Measurements from ENCODE around the gene ITM2B.
"Not testable (repeated sequence)": the region's sequence is repeated elsewhere in the genome, so short reads cannot be mapped to it uniquely, and the experiment has no call there.

ITM2B gene

DNA sequence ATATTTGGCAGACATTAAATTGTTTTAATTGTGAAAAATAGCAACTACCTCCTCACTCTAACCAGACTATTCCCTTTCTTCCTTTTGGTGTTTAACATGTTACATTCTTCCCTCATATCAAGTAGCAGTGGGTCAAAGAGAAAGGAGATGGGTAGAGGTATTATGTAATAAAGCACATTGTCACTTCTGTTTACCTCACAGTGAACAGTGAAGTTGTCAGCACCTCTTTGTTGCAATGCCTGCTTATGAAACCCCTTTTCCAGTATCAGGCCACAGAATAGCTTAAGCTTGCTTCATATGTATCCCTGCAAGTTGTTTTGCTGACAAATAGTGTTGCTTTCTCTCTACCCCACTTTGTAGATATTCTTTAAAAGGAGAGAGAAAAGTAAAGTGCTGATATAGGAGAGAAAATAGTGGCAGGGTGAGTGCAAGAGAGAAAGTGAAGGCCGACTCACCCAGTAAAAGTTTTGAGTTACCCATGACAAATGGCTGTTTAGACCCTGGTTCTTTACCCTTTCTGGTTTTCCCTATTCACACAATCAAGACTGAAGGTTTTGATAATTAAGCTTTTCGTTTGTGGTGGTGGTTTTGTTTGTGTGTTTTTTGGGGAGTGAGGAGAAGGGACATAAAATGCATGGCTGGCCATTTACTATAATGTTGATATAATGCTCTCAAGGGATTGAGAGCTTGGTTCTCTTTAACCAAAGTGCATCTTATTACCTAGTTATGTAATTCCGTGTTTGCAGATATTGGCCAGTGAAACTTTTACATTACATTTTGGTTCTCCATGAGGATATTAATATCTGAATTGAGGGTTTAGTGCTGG is 3.7 kb downstream of the ITM2B start:
- TF ChIP-seq, protein P1, sequence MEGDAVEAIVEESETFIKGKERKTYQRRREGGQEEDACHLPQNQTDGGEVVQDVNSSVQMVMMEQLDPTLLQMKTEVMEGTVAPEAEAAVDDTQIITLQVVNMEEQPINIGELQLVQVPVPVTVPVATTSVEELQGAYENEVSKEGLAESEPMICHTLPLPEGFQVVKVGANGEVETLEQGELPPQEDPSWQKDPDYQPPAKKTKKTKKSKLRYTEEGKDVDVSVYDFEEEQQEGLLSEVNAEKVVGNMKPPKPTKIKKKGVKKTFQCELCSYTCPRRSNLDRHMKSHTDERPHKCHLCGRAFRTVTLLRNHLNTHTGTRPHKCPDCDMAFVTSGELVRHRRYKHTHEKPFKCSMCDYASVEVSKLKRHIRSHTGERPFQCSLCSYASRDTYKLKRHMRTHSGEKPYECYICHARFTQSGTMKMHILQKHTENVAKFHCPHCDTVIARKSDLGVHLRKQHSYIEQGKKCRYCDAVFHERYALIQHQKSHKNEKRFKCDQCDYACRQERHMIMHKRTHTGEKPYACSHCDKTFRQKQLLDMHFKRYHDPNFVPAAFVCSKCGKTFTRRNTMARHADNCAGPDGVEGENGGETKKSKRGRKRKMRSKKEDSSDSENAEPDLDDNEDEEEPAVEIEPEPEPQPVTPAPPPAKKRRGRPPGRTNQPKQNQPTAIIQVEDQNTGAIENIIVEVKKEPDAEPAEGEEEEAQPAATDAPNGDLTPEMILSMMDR (conservative IDR thresholded peaks at IDR 0.05), result no peak
- no peak for TF ChIP-seq ZFX (IDR thresholded peaks at IDR 0.05)
- H3K27ac ChIP-seq, result no peak overlapping the region

DNA sequence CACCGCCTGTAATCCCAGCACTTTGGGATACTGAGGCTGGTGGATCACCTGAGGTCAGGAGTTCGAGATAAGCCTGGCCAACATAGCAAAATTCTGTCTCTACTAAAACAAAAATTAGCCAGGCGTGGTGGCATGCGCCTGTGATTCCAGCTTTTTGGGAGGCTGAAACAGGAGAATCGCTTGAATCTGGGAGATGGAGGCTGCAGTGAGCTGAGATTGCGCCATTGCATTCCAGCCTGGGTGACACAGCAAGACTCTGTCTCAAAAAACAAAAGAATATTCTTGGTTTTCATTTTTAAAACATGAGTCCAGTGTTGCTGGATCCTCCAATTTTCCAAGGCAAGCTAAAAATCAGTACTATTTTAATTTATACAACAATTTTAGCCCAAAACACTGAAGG is 6.4 kb downstream of the ITM2B start:
- H3K27ac ChIP-seq, result not testable (repeated sequence)

DNA sequence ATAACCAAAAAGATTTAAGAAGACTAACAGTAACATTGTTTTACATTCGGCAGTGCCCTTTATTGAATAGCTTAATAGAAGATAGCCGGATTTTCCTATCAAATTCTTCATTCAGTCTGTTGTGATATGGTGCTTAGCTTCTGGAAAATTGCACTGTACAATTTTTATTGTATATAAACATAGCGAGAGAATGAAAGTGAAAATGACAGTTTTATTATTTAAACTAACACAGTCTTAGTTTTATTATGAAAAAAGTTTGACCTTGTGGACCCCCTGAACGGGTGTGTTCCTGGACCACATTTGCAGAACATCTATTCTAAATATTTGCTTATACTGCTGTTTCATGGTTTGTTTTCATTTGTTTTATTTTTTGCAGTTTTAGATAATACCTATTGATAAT is 8.6 kb downstream of the ITM2B start:
- no peak overlapping the region for H3K27ac ChIP-seq
- TF ChIP-seq ZFX (IDR thresholded peaks at IDR 0.05), result no peak
- TF ChIP-seq, protein P1 (conservative IDR thresholded peaks at IDR 0.05), result no peak

DNA sequence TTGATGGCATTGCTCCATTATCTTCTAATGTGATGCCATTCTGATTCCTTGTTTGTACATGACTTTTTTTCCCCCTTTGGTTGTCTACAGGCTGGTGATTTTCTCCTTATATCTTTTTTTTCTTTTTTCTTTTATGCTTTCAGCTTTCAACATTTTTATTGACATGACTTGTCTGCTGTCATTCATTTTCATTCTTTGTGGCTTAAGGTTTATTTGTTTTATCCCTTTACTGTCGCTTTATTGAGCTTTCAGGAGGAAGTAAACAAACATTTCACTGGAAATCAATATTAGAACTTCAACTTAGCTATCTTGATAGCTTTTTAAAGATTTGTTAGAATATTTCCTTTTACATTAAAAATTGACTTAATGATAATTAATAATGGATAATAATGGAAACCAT is 9.7 kb downstream of the ITM2B start:
- H3K27ac ChIP-seq, result no peak overlapping the region
- no peak for TF ChIP-seq ZFX (IDR thresholded peaks at IDR 0.05)
- TF ChIP-seq, protein P1 (conservative IDR thresholded peaks at IDR 0.05), result no peak

DNA sequence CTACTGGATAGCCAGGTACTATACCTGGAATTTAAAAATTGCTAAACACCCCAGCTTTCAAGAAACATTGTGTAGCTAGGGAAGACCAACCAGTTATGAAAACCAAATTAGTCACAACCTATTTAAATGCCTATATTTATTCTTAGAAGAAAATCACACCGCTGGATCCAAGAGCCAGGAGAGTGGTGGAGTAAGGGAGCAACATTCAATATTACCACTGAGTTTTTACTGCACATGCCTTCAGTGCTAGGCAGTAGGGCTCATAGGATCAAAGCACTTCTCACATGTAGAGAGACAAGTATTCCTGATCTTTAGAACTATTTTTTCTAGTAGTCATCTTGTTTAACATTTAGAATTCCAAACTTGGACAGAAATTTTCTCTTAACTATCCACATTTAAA is 11.2 kb downstream of the ITM2B start:
- TF ChIP-seq, protein P1 (conservative IDR thresholded peaks at IDR 0.05), result no peak
- no peak for TF ChIP-seq ZFX (IDR thresholded peaks at IDR 0.05)
- no peak overlapping the region for H3K27ac ChIP-seq

DNA sequence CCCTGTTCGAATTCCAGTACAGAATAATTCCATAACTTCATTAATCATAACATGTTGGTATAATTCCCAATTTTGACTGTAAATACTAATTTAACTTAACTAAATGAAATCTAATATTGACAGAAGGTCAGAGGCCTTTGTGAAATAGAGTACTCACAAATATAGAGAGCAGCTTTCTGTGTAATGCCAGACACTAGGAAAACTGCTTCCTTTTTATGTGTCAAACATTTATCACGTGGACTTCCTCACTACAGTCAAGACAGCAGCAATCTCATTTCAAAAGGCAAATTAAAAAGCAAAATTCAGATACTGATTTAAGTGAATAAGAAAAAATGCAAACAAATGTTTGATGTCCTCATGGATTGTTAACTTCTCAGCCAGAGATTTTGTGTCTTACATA is 13.1 kb downstream of the ITM2B start:
- TF ChIP-seq, protein P1 (conservative IDR thresholded peaks at IDR 0.05), result no peak
- no peak for TF ChIP-seq ZFX (IDR thresholded peaks at IDR 0.05)
- no peak overlapping the region for H3K27ac ChIP-seq

DNA sequence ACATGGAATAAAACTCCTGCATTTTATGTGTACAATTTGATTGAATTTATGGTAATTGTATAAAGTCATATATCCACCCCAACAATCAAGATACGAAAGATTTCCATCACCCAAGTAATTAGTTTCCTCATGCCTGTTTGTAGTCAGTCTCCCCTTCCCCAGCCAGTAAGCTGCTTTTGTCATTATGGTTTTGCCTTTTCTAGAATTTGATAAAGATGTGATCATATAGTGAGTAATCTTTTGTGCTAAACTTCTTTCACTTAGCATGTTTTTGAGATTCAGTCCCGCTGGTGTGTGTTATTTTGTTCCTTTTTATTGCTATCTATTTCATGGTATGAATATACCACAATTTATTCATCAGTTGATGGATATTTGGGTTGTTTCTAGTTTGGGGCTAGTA is 16.0 kb downstream of the ITM2B start:
- no peak for TF ChIP-seq ZFX (IDR thresholded peaks at IDR 0.05)
- TF ChIP-seq, protein P1 (conservative IDR thresholded peaks at IDR 0.05), result no peak
- no peak overlapping the region for H3K27ac ChIP-seq

DNA sequence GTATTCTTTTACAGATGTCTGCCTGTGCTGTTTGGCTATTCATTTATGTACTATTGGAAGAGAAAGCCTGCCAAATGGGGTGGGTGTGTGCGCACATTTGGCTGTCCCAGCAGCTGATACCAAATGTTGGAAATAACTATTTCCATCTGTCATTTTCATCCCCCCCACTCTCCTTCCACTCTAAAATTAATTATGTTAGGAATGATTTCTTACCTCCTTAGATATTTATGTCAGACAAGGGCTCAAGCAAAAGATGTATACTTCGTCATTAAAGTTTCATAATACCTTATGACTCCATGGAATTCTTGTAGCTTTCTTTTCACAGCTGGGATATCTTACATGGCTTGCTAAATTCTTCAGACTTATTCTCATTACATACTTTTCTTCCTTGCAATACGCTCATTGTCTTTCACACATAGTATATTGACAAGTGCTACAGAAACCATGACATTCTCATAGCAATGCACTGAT is 18.6 kb downstream of the ITM2B start:
- TF ChIP-seq, protein P1 (conservative IDR thresholded peaks at IDR 0.05), result no peak
- TF ChIP-seq ZFX (IDR thresholded peaks at IDR 0.05), result no peak

More for the DNA sequence above, 18.6 kb downstream of the ITM2B start:
- no peak overlapping the region for H3K27ac ChIP-seq

Data from C4-2B (cell line).